Skin epidermis (tissue), 12 donors: Measurements from ENCODE around the gene TNNI2.

Experiments used
- H3K27ac ChIP-seq, 21 experiments: fragments of 200-600 bp; sonication (generic) in 11 of 21; one replicate each; pipeline ENCODE4 v1.5.0; 2020; ENCODE audit warnings: mild to moderate bottlenecking in 3 of 21, inconsistent platforms in 2 of 21, moderate library complexity in 2 of 21
- H3K4me3 ChIP-seq, 7 experiments: fragments of 200-600 bp; sonication (generic) in 2 of 7; one replicate each; pipeline ENCODE4 v1.5.0; 2020; ENCODE audit warnings: inconsistent platforms in 2 of 7, mild to moderate bottlenecking in 2 of 7, moderate library complexity in 1 of 7

Gene TNNI2

DNA sequence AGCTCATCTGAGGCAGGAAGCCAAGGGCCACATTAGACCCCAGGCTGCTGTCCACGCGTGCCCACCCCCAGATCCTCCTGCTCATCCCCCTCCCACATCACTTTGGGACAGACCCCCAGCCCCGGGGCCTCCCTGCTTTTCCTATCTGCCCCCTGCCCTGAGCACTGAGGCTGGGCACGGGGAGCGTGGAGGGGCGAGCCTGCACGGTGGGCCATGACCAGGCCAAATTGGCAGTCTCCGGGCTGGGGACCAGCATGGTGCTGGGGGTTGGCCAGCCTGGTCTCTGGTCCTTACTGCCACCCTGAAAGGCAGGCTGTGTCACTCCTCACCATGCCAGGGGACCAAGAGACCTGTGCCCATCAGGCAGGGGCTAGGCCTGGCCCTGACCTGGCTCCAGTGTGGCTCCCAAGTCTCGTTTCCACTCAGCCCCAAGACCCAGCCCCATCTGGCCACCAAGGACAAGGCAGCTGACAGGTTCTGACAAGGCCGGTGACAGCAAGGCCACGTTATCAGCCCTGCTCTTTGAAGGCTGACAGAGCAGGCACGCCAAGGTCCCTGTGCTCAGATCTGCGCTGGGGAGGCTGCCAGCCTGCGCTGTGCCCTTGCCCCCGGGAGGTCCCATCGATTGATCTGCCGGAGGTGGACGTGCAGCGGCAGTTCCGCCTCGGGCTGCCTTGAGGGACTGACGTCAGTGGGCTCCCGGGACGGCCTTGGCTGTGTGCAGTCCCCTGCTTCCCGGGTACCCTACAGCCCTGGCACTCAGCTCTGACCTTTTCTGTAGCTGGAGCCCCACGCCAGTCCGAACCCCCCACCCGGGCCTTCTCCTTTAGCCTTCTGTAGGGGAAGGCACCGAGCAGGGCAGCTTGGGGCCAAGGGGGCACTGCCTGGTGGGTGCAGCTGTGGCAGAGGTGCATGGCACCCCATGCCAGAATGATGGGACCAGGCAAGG is 3.6 kb downstream of the TNNI2 start:
- Histone ChIP-seq H3K4me3 (no peak overlapping the region), H3K27ac (peak overlapping the region in 3 of 21 experiments; percentile 0 to 72 (median 0))

DNA sequence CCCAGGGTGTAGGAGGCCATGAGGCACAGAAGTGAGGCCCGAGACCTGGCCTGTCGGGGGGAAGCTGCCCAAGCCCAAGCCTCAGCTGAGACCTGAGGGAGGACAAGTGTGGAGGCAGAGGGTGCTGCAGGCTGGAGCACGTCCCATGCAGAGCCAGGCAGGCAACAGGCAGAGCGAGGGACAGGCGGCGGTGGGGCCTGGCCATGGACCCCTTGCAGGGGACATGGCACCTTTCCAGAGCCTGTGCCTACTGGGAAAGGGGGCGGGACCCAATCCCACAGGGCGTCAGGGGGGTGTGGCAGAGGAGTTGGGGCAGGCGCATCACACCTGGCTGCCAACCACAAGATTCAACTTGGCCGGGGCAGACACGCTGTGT is 4.3 kb downstream of the TNNI2 start:
- Histone ChIP-seq H3K27ac (peak overlapping the region in 3 of 21 experiments; percentile 0 to 72 (median 65)), H3K4me3 (no peak overlapping the region)

DNA sequence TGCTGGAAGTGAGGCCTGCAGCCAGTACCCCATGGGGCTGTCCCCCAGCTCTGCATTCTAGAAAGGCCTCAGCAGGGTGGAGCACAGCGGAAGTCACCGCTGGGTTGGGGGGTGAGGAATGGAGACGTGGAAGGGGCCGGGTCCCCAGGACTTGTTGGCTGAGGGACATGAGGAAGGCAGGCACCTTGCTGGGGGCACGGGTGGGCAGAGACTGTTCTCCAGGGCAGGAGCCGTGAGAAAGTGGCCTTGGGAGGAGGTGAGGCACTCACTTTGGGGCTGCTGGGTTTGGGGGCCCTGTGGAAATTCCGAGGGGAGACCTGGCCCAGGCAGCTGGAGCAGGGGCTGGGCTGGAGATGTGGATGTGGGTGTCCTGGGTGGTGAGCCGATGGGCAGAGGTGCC is 5.0 kb downstream of the TNNI2 start:
- Histone ChIP-seq H3K4me3 (no peak overlapping the region), H3K27ac (peak overlapping the region in 17 of 21 experiments; percentile 9 to 84 (median 65))

DNA sequence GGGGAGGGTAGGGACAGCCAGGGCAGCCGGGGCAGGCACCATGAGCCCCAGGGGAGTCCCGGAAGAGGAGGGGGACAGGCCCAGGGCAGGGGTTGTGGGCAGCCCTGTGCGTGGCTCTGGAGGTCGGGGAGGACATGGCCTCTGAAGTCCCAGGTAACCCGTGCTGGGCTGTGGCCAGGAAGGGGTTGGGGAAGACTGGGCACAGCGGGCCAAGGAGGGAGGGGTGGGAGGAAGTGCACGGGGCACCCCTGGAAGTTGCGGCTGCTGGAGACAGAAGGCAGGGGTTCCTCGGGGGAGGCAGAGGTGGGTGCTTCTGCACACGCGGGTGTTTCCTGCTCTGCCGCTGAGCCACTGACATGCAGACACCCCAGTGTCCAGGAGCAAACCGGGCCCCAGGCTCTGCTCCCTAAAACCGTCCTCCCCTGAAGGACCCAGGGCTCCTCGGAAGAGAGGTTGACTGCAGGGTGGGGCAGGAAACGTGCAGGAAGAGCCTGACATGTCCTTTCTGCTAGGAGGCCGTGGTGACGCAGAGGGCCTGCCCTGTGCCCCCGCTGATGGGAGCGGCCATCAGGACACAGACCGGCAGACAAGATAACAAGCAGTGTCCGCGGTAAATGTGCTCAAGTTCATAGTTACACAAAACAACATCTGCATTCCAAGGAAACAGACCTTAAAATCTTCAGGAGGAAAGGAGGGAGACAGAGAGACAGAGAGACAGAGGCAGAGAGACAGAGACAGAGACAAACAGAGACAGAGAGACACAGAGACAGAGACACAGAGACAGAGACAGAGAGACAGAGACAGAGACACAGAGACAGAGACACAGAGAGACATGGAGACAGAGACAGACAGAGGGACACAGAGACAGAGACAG is 5.7 kb downstream of the TNNI2 start:
- Histone ChIP-seq H3K4me3 (no peak overlapping the region), H3K27ac (peak overlapping the region in 19 of 21 experiments; percentile 9 to 84 (median 63))

DNA sequence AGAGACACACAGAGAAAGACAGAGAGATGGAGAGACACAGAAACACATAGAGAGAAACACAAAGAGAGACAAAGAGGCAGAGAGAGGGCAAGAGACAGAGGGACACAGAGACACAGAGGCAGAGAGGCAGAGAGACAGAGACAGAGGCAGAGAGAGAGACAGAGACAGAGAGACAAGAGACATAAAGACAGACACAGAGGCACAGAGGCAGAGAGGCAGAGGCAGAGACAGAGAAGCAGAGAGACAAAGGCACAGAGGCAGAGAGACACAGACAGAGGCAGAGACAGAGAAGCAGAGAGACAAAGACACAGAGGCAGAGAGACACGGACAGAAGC is 6.3 kb downstream of the TNNI2 start:
- Histone ChIP-seq H3K4me3 (no peak overlapping the region), H3K27ac (peak overlapping the region in 14 of 21 experiments; percentile 9 to 84 (median 62))

DNA sequence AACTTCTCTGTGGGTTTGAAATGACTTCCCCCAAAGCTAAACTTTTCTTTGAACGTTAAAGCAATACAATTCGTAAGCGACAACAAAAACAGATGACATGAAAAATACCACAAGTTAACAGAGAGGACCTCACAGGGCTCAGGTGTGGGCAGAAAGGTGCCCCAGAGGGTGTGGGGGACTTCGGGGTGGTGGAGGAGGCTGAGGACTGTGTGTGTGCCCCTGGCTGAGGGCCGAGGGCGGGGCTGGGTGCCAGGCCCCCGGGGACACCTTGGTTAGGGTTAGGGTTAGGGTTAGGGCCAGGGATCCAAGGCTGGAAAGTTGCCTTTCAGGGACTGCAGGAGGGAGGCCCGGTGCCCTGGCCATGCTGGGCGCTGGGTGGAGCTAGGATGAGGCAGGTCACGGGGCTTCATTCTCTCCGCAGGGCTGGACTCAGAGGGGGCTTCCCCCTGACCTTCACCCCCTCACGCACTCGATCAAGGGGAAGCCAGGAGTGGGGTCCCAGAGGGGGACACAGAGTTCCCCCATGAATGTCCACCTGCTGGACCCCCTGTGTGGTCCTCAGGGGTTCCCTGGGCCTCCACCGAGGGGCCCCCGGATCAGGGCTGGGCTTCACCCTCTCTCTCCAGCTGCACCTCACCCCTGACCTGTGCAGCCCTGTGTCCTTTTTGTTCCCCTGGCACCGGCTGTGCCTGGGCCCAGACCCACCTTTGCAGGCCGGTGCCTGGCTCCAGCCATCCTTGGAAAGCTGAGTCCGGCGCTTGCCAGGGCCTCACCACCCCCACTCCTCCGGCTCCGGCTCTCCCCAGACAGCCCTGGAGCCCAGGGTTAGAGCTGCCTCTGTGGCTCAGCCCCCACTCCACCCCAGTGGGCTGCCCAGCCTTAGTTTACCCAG is 7.0 kb downstream of the TNNI2 start:
- Histone ChIP-seq H3K4me3 (no peak overlapping the region), H3K27ac (peak overlapping the region in 14 of 21 experiments; percentile 3 to 84 (median 60))

DNA sequence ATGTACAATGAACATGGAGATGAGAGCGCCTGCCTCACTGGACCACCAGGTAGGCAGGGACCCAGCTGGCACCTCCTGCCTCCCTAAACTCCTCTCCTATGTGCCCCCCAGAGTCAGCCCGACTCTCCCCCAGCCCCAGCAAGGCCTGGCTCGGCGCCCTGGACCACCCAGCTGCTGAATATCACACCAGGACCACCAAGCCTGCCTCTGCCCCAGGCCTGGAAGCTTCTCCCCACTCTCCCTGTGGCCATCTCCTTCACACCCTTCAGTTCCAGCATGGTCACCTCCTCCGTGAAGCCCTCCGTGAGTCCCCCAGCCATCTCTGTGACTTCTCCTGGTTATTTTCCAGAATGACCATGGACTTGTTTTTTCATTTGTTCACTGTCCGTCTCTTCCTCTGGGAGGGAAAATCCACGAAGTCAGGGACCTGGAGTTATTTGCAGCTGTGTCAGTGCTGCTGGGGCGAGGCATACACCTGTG is 7.7 kb downstream of the TNNI2 start:
- no peak overlapping the region for H3K4me3 ChIP-seq
- H3K27ac ChIP-seq: peak overlapping the region in 3 of 21 experiments; percentile 61 to 84 (median 72)

DNA sequence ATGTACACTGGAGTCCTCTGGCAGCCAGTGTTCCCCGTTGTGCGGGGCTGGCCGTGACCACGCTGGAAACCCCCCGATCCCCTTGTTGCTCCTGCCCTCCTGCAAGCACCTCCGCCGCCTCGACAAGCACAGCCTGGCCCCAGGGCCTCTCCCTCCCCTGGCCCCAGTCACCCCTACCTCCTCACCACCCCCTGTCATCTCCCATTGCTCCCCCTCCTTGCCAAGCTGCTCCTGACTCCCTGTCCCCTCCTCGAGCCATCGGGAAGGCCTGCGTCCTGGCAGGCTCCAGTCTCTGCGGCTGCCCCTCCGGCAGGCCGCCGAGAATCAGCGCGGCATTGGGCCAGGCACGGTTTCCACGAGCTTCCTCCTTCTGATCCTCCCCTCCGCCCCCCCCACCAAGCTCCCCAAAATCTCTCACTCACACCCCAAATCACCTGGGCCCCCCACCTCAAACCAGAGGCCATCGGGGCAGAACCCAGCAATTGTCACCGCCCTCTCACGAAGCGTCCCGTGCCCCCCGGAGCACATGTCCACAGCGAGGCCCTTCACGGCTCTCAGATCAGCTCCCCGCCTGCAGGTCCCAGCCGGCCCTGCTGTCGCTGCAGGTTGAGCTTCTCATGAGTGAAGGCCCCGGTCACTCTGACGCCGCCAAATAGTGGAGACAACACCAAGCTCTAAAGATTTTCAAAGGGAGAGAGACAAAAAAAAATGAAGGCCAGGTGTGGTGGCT is 8.4 kb downstream of the TNNI2 start:
- Histone ChIP-seq H3K27ac (peak overlapping the region in 1 of 21 experiments; percentile 35), H3K4me3 (no peak overlapping the region)

DNA sequence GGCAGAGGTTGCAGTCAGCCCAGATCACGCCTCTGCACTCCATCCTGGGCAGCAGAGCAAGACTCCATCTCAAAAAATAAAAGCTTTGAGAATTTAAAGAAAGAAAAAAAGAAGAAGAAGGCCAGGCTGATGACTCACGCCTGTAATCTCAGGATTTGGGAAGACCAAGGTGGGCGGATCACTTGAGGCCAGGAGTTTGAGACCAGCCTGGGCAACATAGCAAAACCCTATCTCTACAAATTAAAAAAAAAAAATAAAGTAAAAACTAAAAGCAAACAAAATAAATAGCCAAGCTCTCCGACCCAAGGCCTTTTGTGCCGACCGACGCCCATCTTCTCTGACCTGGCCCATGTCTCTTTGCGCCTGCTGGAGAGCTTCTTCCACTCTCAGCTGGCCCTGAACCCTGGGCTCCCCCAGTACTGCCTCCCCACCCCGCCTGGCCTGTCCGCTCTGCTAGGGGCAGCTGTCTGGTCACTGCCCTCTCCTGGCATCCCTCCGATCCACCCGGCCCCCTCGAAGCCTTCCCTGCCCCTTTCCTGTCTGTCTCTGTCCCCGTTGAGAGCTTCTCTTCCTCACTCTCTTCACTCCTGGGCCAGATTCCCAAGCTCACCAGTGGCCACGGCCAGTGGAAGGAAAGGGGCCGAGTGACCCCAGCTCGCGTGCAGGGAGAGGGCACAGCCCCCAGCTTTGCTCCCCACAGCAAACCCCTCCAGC is 9.3 kb downstream of the TNNI2 start:
- Histone ChIP-seq H3K4me3 (no peak overlapping the region), H3K27ac (peak overlapping the region in 2 of 21 experiments; percentile 11 to 62)

DNA sequence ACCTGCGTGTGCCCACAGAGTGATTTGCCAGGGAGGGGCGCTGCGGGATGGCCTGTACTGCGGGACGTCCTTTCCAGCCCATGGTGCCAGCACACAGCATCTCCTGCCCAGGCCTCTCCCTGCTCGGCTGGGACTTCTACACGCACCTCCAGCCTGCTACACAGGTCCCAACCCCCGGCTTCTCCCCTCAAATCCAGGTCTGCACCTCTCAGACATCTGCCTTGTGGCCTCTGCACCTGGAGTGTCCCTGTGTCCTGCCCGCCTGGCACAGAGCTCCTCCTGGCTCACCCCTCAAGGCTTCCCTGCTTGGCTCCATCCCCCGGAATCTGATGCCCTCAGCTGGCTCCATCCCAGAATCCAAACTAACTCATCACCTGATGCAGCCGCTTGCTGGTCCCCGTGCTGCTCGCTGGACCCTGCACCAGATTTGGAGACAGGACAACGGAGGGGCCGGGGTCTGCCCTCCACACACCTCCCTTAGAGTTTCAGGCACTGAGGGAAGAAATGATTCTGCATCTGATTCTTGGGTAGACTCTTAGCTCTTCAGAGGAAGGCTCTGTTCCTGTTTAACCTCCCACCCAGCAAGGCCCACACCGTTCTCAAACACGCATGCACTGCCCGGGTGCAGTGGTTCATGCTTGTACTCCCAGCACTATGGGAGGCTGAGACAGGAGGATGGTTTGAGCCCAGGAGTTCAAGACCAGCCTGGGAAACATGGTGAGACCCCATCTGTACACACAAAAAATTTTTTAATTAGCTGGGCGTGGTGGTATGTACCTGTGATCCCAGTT is 10.1 kb downstream of the TNNI2 start:
- no peak overlapping the region for H3K4me3 ChIP-seq
- peak overlapping the region in 4 of 21 experiments; percentile 11 to 87 (median 72) for H3K27ac ChIP-seq

DNA sequence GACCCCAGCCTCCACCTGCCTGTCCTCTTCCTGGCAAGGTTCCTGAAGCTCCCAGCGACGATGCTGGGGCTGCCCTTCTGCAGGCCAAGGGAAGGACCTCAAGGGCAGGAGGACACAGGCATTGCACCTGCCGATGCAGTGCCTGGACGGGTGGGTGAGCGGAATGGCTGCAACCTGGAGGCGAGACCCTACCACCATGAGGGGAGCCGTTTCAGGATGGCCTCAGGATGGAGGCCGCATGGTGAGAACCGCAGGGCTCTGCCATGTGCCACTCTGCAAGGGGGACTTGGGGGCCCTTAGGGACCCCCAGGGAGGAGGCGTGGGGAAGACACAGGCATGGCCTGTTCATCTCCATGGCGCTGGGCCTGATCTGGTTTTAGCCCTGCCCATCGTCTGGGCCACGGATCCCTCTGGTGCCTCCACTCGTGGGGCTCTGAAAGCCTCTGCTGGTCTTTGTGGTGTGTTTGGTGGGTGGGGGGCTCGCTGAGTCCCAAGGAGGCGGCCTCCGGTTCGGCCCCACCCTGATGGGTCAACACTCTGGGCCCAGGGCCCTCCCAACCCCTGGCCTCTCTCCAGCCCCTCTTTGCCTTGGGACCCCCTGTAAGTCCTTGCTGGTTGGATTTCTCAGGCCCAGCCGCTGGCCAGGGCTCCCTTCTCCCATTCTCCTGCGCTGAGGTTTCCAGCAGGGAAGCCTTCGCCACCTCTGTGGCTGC is 12.8 kb downstream of the TNNI2 start:
- H3K27ac ChIP-seq: peak overlapping the region in 19 of 21 experiments; percentile 21 to 97 (median 84)
- no peak overlapping the region for H3K4me3 ChIP-seq

DNA sequence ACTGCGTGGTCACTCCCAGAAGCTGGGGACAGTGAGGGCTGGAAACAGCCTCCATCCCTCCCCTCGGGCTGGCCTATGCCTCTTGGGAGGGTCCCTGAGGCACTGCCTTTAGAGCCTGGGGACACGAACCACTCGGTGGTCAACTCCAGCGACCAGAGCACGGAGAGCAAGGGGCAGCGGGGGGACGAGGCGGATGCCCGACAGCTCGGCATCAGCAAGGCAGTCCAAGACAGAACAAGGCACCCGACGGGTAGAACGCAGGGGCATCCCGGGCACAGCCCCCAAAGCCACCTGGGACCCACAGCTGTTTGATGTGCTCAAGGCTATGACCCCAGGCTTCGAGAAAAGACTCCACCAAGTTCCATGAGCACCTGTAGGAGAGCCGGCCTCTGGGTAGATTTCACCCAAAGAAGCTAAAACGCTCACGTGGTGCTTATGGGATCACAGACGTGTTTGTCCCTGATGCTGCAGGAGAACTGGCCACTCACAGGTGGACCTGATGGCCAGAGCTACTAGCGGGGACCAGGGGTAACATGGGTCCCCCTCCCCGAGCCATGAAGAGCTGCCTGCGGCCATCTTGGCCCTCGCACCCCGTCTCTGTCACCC is 13.6 kb downstream of the TNNI2 start:
- peak overlapping the region in 5 of 7 experiments; percentile 39 to 54 (median 47) for H3K4me3 ChIP-seq
- peak overlapping the region in 19 of 21 experiments; percentile 21 to 97 (median 84) for H3K27ac ChIP-seq

DNA sequence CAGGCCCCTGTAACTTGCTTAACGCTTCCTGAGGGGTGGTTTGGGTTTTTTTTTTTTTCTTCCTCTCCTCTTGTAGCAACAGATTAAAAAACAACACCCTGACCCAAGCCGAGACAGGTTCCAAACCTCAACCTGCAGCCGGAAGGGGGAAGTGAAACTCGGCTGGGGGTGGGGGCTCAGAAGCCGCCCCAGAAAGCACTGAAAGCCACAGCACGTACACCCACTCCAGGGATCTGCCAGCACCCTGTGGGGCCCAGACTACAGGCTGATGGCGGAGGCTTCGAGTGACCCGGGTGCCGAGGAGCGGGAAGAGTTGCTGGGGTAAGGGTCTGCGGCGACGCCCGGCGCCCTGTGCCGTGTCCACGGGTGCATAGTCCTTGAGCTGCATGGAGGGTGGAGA is 14.1 kb downstream of the TNNI2 start, which contains the start of gene LSP1:
LSP1 (plus strand) TSS at position 208 of the 400 bp plus-strand sequence; CDS start at position 269, 61 bp downstream.
- H3K4me3 ChIP-seq: peak within 1 kb of the TSS; percentile 17 to 54 (median 42)
- H3K27ac ChIP-seq: peak within 1 kb of the TSS; percentile 26 to 97 (median 84)

DNA sequence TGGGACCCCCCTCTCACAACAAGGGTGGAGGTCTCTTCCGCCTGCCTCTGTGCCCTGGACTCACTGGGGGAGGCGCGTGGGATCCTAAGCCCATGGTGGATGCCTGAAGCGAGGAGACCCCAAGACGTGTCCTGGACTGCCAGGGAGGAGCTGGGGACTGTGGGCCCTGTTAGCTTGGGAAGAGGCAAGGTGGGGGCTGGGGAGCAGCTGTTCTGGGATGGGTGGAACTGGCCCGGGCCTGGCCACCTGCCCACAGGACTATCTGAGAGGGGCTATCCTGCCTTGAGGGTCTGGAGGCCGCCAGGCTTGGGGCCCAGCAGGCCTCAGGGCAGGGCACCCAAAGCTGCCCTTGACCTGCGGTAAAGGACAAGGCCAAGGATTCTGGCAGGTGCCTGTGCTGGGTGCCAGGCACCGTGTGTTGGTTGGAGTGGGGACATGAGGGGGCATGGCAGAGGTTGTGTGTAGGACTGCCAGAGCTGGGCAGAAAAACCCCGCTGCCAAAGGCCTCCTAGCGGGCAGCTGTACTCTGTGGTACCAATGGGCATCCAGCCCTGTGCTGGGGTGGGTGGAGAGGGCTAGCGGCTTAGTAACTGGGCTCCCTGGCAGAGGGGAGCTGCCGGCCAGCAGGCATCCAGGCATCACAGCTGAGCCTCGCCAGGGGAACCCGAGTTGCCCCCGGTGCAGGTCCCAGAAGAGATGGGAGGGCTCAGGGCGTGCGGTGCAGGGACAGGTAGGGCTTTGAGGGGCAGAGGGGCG is 14.8 kb downstream of the TNNI2 start:
- Histone ChIP-seq H3K27ac (peak overlapping the region; percentile 26 to 97 (median 84)), H3K4me3 (peak overlapping the region; percentile 17 to 54 (median 42))
